ENCODE results near the gene CA6.
"Not testable (repeated sequence)": the region's sequence is repeated elsewhere in the genome, so short reads cannot be mapped to it uniquely, and the experiment has no call there.

CA6 gene

DNA sequence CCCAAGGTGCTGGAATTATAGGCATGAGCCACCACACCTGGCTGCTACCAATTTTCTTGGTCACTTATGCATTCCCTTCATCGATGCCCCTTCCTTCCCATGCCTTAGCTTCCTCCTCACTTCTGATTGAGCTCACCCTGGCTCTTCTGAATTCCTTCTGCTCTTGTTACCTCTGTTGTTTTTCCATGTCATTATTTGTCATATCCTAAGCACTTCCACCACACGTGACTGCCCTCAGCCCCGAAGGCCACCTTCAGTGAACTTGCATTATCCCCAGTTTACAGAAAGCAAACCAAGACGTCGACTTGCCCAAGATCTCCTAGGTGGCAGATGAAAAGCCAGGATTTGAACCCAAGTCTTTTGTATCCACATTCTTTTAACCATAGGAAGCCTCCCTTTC is 30.7 kb downstream of the CA6 start:
- Mint-ChIP-seq H3K27ac (no peak overlapping the region), H3K4me1 (ENCODE audit: low read depth) (peaks cover 24% of the 10 kb centered on the region), H3K36me3 (no peaks in the 10 kb centered on the region), H3K27me3 (no peaks in the 10 kb centered on the region), H3K9me3 (ENCODE audit: low read depth) (no peaks in the 10 kb centered on the region), H3K4me3 (no peak overlapping the region)

DNA sequence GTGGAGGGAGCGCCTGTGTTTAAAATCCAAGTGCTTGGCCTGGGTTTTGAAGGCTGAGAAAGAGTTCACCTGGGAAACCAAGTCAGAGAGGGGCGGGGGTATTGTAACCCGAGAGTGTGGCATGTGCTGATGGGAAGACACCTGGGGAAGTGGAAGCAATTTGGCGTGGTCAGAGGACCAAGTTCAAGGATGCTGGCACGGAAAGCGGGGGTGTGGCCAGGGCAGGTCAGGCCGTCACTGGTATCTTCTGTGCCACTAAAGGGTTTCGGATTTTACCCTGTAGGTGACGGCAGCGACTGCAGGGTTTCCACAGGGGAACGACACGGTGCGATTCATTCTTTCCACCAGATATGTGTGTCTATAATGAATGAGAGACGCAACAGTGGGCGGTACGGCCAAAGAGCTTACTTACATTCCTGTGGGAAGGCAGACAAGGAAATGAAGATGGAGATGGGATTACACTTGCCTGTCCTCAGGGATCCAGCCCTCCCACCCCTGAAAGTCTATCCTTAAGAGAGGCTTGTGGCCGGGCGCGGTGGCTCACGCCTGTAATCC is 31.3 kb downstream of the CA6 start:
- H3K27ac Mint-ChIP-seq: no peak overlapping the region
- H3K9me3 Mint-ChIP-seq (ENCODE audit: low read depth): no peaks in the 10 kb centered on the region
- H3K4me1 Mint-ChIP-seq (ENCODE audit: low read depth): peaks cover 17% of the 10 kb centered on the region
- H3K36me3 Mint-ChIP-seq: no peaks in the 10 kb centered on the region
- no peak overlapping the region for H3K4me3 Mint-ChIP-seq
- no peaks in the 10 kb centered on the region for H3K27me3 Mint-ChIP-seq

- Mint-ChIP-seq H3K4me3 (no peak overlapping the region), H3K27me3 (no peaks in the 10 kb centered on the region), H3K27ac (no peak overlapping the region), H3K36me3 (no peaks in the 10 kb centered on the region), H3K4me1 (ENCODE audit: low read depth) (peaks cover 19% of the 10 kb centered on the region), H3K9me3 (ENCODE audit: low read depth) (no peaks in the 10 kb centered on the region)
Observed at GRCh38 chr1:8980656-8981055, 35.0 kb downstream of the CA6 start.

GRCh38 chr1:8981169-8981568 is 35.5 kb downstream of the CA6 start:
- no peak overlapping the region for H3K4me3 Mint-ChIP-seq
- no peak overlapping the region for H3K27ac Mint-ChIP-seq
- H3K4me1 Mint-ChIP-seq (ENCODE audit: low read depth): peaks cover 24% of the 10 kb centered on the region
- H3K36me3 Mint-ChIP-seq: no peaks in the 10 kb centered on the region
- no peaks in the 10 kb centered on the region for H3K9me3 Mint-ChIP-seq (ENCODE audit: low read depth)
- no peaks in the 10 kb centered on the region for H3K27me3 Mint-ChIP-seq

DNA sequence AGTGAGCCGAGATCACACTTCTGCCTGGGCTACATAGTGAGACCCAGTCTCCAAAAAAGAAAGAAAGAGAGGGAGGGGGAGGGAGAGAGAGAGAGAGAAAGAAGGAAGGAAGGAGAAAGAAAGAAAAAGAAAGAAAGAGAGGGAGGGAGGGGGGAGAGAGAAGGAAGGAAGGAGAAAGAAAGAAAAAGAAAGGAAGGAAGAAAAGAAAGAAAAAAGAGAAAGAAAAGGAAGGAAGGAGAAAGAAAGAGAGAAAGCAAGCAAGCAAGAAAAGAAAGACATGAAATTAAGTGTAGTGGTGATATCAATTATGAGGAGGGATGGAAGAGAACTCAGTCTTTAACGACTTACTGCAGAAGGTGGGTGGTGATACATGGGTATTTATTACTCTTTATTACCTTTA is 38.5 kb downstream of the CA6 start:
- H3K27ac Mint-ChIP-seq: peak overlapping the region; percentile 82
- no peaks in the 10 kb centered on the region for H3K9me3 Mint-ChIP-seq (ENCODE audit: low read depth)
- H3K36me3 Mint-ChIP-seq: no peaks in the 10 kb centered on the region
- no peak overlapping the region for H3K4me3 Mint-ChIP-seq
- H3K4me1 Mint-ChIP-seq (ENCODE audit: low read depth): peaks cover 41% of the 10 kb centered on the region
- no peaks in the 10 kb centered on the region for H3K27me3 Mint-ChIP-seq

DNA sequence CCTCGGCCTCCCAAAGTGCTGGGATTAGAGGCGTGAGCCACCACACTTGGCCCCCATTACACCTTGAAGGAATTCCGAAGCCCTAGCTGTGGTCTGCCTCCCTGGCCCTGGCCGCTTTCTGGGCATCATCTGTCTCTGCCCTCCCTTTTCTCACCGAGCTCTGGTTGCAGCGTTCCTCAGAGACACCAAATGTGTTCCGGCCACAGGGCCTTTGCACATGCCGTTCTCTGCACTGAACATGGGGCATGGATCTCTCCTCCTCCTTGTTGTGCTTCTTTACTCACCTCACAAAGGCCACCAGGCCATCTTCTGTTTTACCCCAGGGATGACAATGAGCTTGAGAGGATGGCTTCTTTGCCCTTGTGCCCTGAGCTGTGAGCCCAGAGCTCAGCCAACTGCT is 39.3 kb downstream of the CA6 start:
- Mint-ChIP-seq H3K36me3 (no peaks in the 10 kb centered on the region), H3K4me3 (no peak overlapping the region), H3K4me1 (ENCODE audit: low read depth) (peaks cover 46% of the 10 kb centered on the region), H3K27me3 (no peaks in the 10 kb centered on the region), H3K9me3 (ENCODE audit: low read depth) (no peaks in the 10 kb centered on the region), H3K27ac (peak overlapping the region; percentile 64)

DNA sequence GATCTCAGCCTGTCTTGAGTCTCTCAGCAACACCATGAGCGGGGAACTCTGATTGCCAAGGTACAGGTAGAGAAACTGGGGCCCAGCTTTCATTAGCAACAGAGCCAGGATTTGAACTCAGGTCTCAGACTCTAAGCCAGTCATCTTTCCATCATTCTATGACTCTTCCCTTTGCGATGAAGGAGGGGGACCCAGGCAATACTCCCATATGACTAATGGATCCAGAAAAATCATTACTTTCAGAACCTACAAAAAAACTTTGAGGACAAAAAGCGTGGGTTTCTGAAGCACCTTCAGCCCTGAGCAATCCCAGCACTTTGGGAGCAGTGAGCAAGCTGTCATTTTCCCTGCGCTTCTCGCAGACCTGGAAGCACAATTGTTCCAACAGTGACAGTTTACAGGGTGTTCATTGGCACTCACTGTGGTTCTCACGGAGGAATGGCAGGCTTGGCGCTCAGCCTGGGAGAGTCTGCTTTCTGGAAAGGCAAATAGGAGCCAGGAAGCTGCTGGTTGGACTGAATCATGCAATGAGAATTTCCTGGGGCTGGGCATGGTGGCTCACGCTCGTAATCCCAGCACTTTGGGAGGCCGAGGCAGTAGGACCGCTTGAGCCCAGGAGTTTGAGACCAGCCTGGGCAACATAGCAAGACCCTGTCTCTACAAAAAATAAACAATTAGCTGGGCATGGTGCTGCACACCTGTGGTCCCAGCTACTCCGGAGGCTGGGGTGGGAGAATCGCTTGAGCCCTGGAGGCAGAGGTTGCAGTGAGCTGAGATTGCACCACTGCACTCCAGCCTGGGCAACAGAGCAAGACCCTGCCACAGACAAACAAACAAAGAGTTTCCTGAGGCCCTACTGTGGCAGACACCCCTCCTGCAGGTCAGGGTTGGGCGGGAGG is 40.5 kb downstream of the CA6 start:
- peak overlapping the region; percentile 63 for H3K4me3 Mint-ChIP-seq
- no peaks in the 10 kb centered on the region for H3K9me3 Mint-ChIP-seq (ENCODE audit: low read depth)
- peak overlapping the region; percentile 85 for H3K27ac Mint-ChIP-seq
- no peaks in the 10 kb centered on the region for H3K27me3 Mint-ChIP-seq
- H3K4me1 Mint-ChIP-seq (ENCODE audit: low read depth): peaks cover 44% of the 10 kb centered on the region
- H3K36me3 Mint-ChIP-seq: no peaks in the 10 kb centered on the region

- peaks cover 44% of the 10 kb centered on the region for H3K4me1 Mint-ChIP-seq (ENCODE audit: low read depth)
- H3K27me3 Mint-ChIP-seq: no peaks in the 10 kb centered on the region
- no peaks in the 10 kb centered on the region for H3K9me3 Mint-ChIP-seq (ENCODE audit: low read depth)
- peak overlapping the region; percentile 63 for H3K4me3 Mint-ChIP-seq
- H3K36me3 Mint-ChIP-seq: no peaks in the 10 kb centered on the region
- peak overlapping the region; percentile 85 for H3K27ac Mint-ChIP-seq
Observed at GRCh38 chr1:8986814-8987190, 41.1 kb downstream of the CA6 start.

- Mint-ChIP-seq H3K27ac (peak overlapping the region; percentile 85), H3K36me3 (no peaks in the 10 kb centered on the region), H3K9me3 (ENCODE audit: low read depth) (no peaks in the 10 kb centered on the region), H3K4me3 (peak overlapping the region; percentile 51), H3K4me1 (ENCODE audit: low read depth) (peaks cover 46% of the 10 kb centered on the region), H3K27me3 (no peaks in the 10 kb centered on the region)
Observed at GRCh38 chr1:8987881-8988617, 42.4 kb downstream of the CA6 start.

- H3K4me1 Mint-ChIP-seq (ENCODE audit: low read depth): peaks cover 42% of the 10 kb centered on the region
Observed at GRCh38 chr1:8988618-8988967, 42.9 kb downstream of the CA6 start.

GRCh38 chr1:8989061-8989460 is 43.4 kb downstream of the CA6 start:
- Mint-ChIP-seq H3K4me1 (ENCODE audit: low read depth) (peaks cover 37% of the 10 kb centered on the region), H3K27ac (no peak overlapping the region), H3K36me3 (no peaks in the 10 kb centered on the region), H3K9me3 (ENCODE audit: low read depth) (no peaks in the 10 kb centered on the region), H3K27me3 (no peaks in the 10 kb centered on the region), H3K4me3 (no peak overlapping the region)

More at GRCh38 chr1:8988618-8988967, 42.9 kb downstream of the CA6 start:
- Mint-ChIP-seq H3K9me3 (ENCODE audit: low read depth) (no peaks in the 10 kb centered on the region), H3K27me3 (no peaks in the 10 kb centered on the region), H3K36me3 (no peaks in the 10 kb centered on the region), H3K27ac (no peak overlapping the region), H3K4me3 (no peak overlapping the region)

DNA sequence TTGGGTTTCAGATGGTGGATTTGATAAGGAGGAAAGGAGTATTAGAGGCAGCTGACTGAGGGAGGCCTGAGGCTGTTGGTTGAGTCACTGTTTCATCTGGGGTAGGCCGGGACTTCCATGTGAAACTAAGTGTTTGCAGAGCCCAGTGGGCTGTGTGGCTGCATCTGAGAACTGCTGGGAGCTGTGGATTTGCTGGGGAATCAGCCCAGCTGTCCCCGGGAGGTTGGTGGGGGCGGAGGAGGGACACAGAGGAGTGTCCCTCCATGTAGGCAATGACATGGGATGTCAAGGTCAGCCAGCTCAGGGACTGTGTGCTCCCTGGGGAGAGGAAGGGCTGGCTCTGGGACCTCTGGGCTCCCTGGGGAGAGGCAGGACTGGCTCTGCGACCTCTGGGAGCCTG is 44.2 kb downstream of the CA6 start:
- H3K36me3 Mint-ChIP-seq: no peaks in the 10 kb centered on the region
- H3K27me3 Mint-ChIP-seq: no peaks in the 10 kb centered on the region
- no peak overlapping the region for H3K4me3 Mint-ChIP-seq
- H3K27ac Mint-ChIP-seq: peak overlapping the region; percentile 50
- H3K4me1 Mint-ChIP-seq (ENCODE audit: low read depth): peaks cover 34% of the 10 kb centered on the region
- H3K9me3 Mint-ChIP-seq (ENCODE audit: low read depth): no peaks in the 10 kb centered on the region

DNA sequence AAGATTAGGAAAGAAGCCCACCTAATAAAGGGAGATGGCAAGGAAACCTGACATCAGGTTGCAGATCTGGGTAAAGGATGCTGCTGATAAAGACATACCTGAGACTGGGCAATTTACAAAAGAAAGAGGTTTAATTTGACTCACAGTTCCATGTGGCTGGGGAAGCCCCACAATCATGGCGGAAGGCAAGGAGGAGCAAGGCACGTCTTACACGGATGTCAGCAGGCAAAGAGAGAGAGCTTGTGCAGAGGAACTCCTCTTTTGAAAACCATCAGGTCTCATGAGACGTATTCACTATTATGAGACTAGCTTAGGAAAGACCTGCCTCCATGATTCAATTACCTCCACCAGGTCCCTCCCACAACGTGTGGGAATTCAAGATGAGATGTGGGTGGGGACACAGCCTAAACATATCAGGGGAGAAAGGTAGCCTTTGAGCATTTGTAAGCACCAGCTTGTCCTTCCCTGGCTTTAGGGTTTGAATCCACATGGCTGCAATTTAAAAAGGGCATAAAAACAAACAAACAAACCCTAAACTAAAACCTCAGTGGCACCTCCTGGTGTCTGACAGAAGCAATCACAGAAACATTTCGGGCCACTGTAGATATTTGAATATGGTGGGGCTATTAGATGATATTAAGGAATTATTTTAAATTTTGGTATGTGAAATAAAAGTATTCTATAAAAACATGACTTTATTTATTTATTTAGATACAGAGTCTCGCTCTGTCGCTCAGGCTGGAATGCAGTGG is 47.4 kb downstream of the CA6 start:
- no peak overlapping the region for H3K27ac Mint-ChIP-seq
- no peaks in the 10 kb centered on the region for H3K9me3 Mint-ChIP-seq (ENCODE audit: low read depth)
- no peaks in the 10 kb centered on the region for H3K27me3 Mint-ChIP-seq
- H3K4me1 Mint-ChIP-seq (ENCODE audit: low read depth): peaks cover 8% of the 10 kb centered on the region
- no peaks in the 10 kb centered on the region for H3K36me3 Mint-ChIP-seq
- no peak overlapping the region for H3K4me3 Mint-ChIP-seq

- H3K9me3 Mint-ChIP-seq (ENCODE audit: low read depth); H3K4me3 Mint-ChIP-seq; H3K36me3 Mint-ChIP-seq; H3K4me1 Mint-ChIP-seq (ENCODE audit: low read depth); H3K27ac Mint-ChIP-seq; H3K27me3 Mint-ChIP-seq: not testable (repeated sequence)
Observed at GRCh38 chr1:8993962-8994675, 48.5 kb downstream of the CA6 start.

All from activated naive CD8-positive, alpha-beta T cell (primary cell).